Measurements from ENCODE around the gene KIT.
"Not testable (repeated sequence)": the region's sequence is repeated elsewhere in the genome, so short reads cannot be mapped to it uniquely, and the experiment has no call there.

Gene KIT

GRCh38 chr4:54657551-54658251 lies at the start of gene KIT:
Gene KIT, plus strand, starts transcription at chr4:54657957. Its CDS starts 58 bp downstream, at chr4:54658015.
- peak; percentile 23 for DNase-seq

GRCh38 chr4:54609310-54609709 lies 48.4 kb upstream of the KIT start:
- no peak for DNase-seq

GRCh38 chr4:54614149-54614548 lies 43.6 kb upstream of the KIT start:
- no peak for DNase-seq

GRCh38 chr4:54620773-54621172 lies 37.0 kb upstream of the KIT start:
- no peak for DNase-seq

- no peak for DNase-seq
These were observed 32.4 kb upstream of the KIT start for GRCh38 chr4:54625391-54625790.

GRCh38 chr4:54626113-54626512 lies 31.6 kb upstream of the KIT start:
- no peak for DNase-seq

- no peak for DNase-seq
These were observed 25.2 kb upstream of the KIT start for GRCh38 chr4:54632537-54632936.

- not testable (repeated sequence) for DNase-seq
These were observed 24.5 kb upstream of the KIT start for GRCh38 chr4:54633102-54633740.

- DNase-seq: no peak
These were observed 22.4 kb upstream of the KIT start for GRCh38 chr4:54635318-54635717.

- no peak for DNase-seq
These were observed 20.4 kb upstream of the KIT start for GRCh38 chr4:54637325-54637724.

- DNase-seq: not testable (repeated sequence)
These were observed 16.7 kb upstream of the KIT start for GRCh38 chr4:54641101-54641500.

- no peak for DNase-seq
These were observed 14.6 kb upstream of the KIT start for GRCh38 chr4:54643172-54643571.

GRCh38 chr4:54643958-54644751 lies 13.6 kb upstream of the KIT start:
- DNase-seq: no peak

GRCh38 chr4:54645830-54646229 lies 11.9 kb upstream of the KIT start:
- DNase-seq: no peak

GRCh38 chr4:54647070-54647469 lies 10.7 kb upstream of the KIT start:
- DNase-seq: no peak

GRCh38 chr4:54651050-54651449 lies 6.7 kb upstream of the KIT start:
- no peak for DNase-seq

- DNase-seq: no peak
These were observed 3.0 kb upstream of the KIT start for GRCh38 chr4:54654753-54655152.

GRCh38 chr4:54657185-54657550 lies 589 bp upstream of the KIT start:
- DNase-seq: no peak

- DNase-seq: peak; percentile 17
These were observed 716 bp downstream of the KIT start for GRCh38 chr4:54658252-54659093.

GRCh38 chr4:54659313-54659712 lies 1.6 kb downstream of the KIT start:
- DNase-seq: no peak

GRCh38 chr4:54659749-54660535 lies 2.2 kb downstream of the KIT start:
- no peak for DNase-seq

GRCh38 chr4:54660591-54660990 lies 2.8 kb downstream of the KIT start:
- no peak for DNase-seq
